B cell (primary cell): ENCODE results near the gene COL5A1. TPM values are rescaled to one million over a fixed set of nuclear protein-coding genes. Genes with fewer than 3 reads are reported as not detected.

ENCODE experiments used
- ATAC-seq: fragments of 200-7000 bp; cut with Tn5 transposase; one replicate; pipeline ENCODE4 v1.10.0; 2021; ENCODE audit warnings: low read depth, mild to moderate bottlenecking, moderate number of reproducible peaks, moderate library complexity
- CTCF ChIA-PET: fragments of 350-600 bp; sonication (Branson Sonifier 250); formaldehyde crosslinking; loops from one replicate; lab custom pipeline; 2021; ENCODE audit warnings: antibody characterized with exemption, inconsistent platforms; lab: Charles Lee
- POLR2A ChIA-PET: fragments of 350-600 bp; sonication (Branson Sonifier 250); formaldehyde crosslinking; loops from one replicate; lab custom pipeline; 2021; ENCODE audit warnings: antibody characterized with exemption; lab: Charles Lee
- DNase-seq: peaks from one replicate; pipeline ENCODE4 v3.0.0; 2013
- H2AFZ ChIP-seq: 2 replicates; pipeline ENCODE4 v1.6.1; 2012; ENCODE audit warnings: mild to moderate bottlenecking, low read depth, low read length; ENCODE audit not compliant: insufficient read depth, poor library complexity, severe bottlenecking
- H3K27ac ChIP-seq, 2 donors: 1 replicate in 1 of 2; 2 replicates in 1 of 2; pipeline ENCODE4 v1.5.1; 2012 to 2013; ENCODE audit warnings: low read length in 2 of 2, mild to moderate bottlenecking in 2 of 2, moderate library complexity in 1 of 2
- H3K27me3 ChIP-seq, 4 experiments: fragments of 200-600 bp in 1 of 4; sonication (generic) in 1 of 4; replicated peaks in 1 of 4; 1 replicate in 2 of 4; 2 replicates in 2 of 4; pipeline versions ENCODE4 v1.6.1 to v1.7.0; 2013 to 2016; ENCODE audit warnings: low read length in 3 of 4, mild to moderate bottlenecking in 2 of 4, mixed read lengths in 1 of 4, moderate library complexity in 1 of 4; ENCODE audit not compliant: insufficient read depth in 4 of 4, control insufficient read depth in 3 of 4; ENCODE audit errors: control extremely low read depth in 1 of 4
- H3K36me3 ChIP-seq, 2 experiments: replicated peaks in 1 of 2; 1 replicate in 1 of 2; 2 replicates in 1 of 2; pipeline versions ENCODE4 v1.6.1 to v1.7.1; 2013; ENCODE audit warnings: low read length in 1 of 2; ENCODE audit not compliant: insufficient read depth in 2 of 2, control insufficient read depth in 1 of 2; ENCODE audit errors: control extremely low read depth in 1 of 2, extremely low read depth in 1 of 2
- H3K4me1 ChIP-seq, 2 donors: fragments of 200-600 bp in 1 of 2; sonication (generic) in 1 of 2; 1 replicate in 1 of 2; 2 replicates in 1 of 2; pipeline versions ENCODE4 v1.5.1 to v1.6.1; 2013 to 2017; ENCODE audit warnings: low read length in 2 of 2; ENCODE audit not compliant: control insufficient read depth in 2 of 2, insufficient read depth in 2 of 2
- H3K4me2 ChIP-seq: replicated peaks from 2 replicates; pipeline ENCODE3; 2012; ENCODE audit warnings: mild to moderate bottlenecking, low read depth, low read length; ENCODE audit not compliant: poor library complexity, severe bottlenecking
- H3K4me3 ChIP-seq, 5 experiments: fragments of 200-600 bp in 1 of 5; sonication (generic) in 1 of 5; 1 replicate in 3 of 5; 2 replicates in 2 of 5; pipeline versions ENCODE4 v1.5.1 to v1.7.0; 2011 to 2016; ENCODE audit warnings: low read length in 4 of 5, mild to moderate bottlenecking in 4 of 5, low read depth in 2 of 5, control low read depth in 1 of 5, moderate library complexity in 1 of 5; ENCODE audit not compliant: insufficient read depth in 1 of 5; ENCODE audit errors: control extremely low read depth in 1 of 5, extremely low read depth in 1 of 5
- H3K79me2 ChIP-seq: fragments of 200-600 bp; sonication (generic); one replicate; pipeline ENCODE4 v1.6.0; 2016; ENCODE audit warnings: low read length; ENCODE audit not compliant: control insufficient read depth, insufficient read depth
- H3K9ac ChIP-seq: fragments of 200-600 bp; sonication (generic); 2 replicates; pipeline ENCODE4 v1.6.1; 2017; ENCODE audit warnings: mild to moderate bottlenecking, low read length, moderate library complexity
- H3K9me3 ChIP-seq, 3 donors: one replicate each; pipeline versions ENCODE4 v1.6.1 to v1.7.1; 2013; ENCODE audit warnings: low read length in 2 of 3; ENCODE audit not compliant: control insufficient read depth in 2 of 3, insufficient read depth in 1 of 3; ENCODE audit errors: control extremely low read depth in 1 of 3
- H4K20me1 ChIP-seq: 2 replicates; pipeline ENCODE4 v1.6.0; 2012; ENCODE audit warnings: mild to moderate bottlenecking, low read length; ENCODE audit not compliant: insufficient read depth, control insufficient read depth, poor library complexity, severe bottlenecking
- H3K27ac Mint-ChIP-seq: one replicate; pipeline ENCODE4 v1.8.0; 2021; ENCODE audit warnings: mixed read lengths
- H3K27me3 Mint-ChIP-seq: one replicate; pipeline ENCODE4 v1.8.0; 2021; ENCODE audit warnings: mixed read lengths
- H3K4me1 Mint-ChIP-seq: one replicate; pipeline ENCODE4 v1.8.0; 2021; ENCODE audit warnings: mixed read lengths
- H3K4me3 Mint-ChIP-seq: one replicate; pipeline ENCODE4 v1.8.0; 2021; ENCODE audit warnings: mixed read lengths
- H3K9me3 Mint-ChIP-seq: one replicate; pipeline ENCODE4 v1.8.0; 2022; ENCODE audit warnings: mixed read lengths; ENCODE audit not compliant: insufficient read depth
- EZH2 ChIP-seq: IDR thresholded peaks from 2 replicates; pipeline ENCODE4 v1.6.1; 2012; ENCODE audit warnings: borderline replicate concordance, low read depth, mild to moderate bottlenecking, moderate library complexity, low read length; ENCODE audit not compliant: insufficient read depth, poor library complexity, severe bottlenecking
- WGBS: methylation state at CpG from one replicate; pipeline ENCODE4 v1.1.5; 2013; ENCODE audit warnings: missing lambda C conversion rate; ENCODE audit not compliant: insufficient coverage; 5-methylcytosine and 5-hydroxymethylcytosine counted together
- intact Hi-C: fragments of 100-400 bp; cut with micrococcal nuclease; formaldehyde crosslinking; loops from one replicate; pipeline ENCODE4 v1.10.0; 2022
- polyA plus RNA-seq: library from polyadenylated mRNA; depleted of rRNA; stranded (reverse); fragments of >200 nt; gene quantifications from 2 replicates; pipeline ENCODE4 v1.2.3, GENCODE V29; 2012
- total RNA-seq, 2 donors: library from RNA; stranded (reverse); fragments of 120-200 nt in 1 of 2; gene quantifications; 1 replicate in 1 of 2; 2 replicates in 1 of 2; pipeline versions ENCODE4 v1.2.3 to v1.2.4, GENCODE V29; 2013 to 2022
- TF ChIP-seq, protein P1 (sequence below): fragments of 200-600 bp; IDR thresholded peaks from one replicate; pipeline ENCODE4 v1.8.0; 2022; ENCODE audit warnings: antibody characterized with exemption, mild to moderate bottlenecking

COL5A1 gene
- total and polyA plus RNA-seq, 2 donors (not counting 1 experiment from before 2014, with no cell fraction given): 0.06 TPM; not detected in 1

DNA sequence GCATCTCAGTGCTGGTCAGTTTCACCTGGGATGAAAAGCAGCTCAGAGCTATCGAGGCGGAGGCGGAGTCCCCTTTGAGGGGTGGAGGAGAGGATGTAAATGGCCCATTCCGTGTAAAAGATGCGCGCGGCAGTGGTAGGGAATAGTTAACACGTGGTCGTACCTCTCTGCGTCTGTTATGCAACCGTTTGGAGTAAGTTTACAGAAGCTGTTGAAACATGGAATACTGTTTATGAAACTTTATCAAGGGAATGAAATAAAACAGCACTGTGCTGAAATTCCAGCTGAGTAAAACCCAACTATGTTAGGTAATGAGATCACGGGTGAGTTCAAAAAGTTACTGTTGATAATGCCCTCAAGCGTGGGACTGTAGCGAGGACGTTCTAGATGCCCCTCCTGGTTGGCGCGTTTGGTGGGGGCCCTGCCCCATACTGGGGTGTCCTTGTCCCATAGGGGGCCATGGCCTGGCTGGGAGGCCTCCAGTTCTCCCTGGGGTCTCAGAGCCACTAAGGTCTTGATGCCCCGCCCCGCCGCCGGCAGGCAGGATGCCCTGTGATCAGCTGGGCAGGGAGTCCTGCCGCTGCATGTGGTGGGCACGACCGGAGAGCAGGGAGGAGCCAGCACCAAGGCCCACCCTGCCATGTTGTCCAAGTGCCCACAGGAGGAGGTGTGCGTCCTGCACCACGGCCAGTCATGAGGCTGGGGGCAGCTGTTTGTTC, 90.9 kb downstream of the COL5A1 start:
- Histone ChIP-seq H3K36me3 (no peaks in the 10 kb centered on the region), H2AFZ (no peak overlapping the region), H3K4me2 (no peak overlapping the region), H3K4me1 (no peaks in the 10 kb centered on the region), H3K9ac (no peak overlapping the region), H3K27me3 (no peaks in the 10 kb centered on the region), H3K4me3 (no peak overlapping the region), H4K20me1 (no peaks in the 10 kb centered on the region), H3K27ac (no peak overlapping the region), H3K9me3 (peaks cover 0 to 21% (median 0%) of the 10 kb centered on the region in 3 donors), H3K79me2 (no peaks in the 10 kb centered on the region)
- 91% methylated on average over 25 of the region's 26 CpGs for WGBS
- ATAC-seq: no peak
- TF ChIP-seq, protein P1, sequence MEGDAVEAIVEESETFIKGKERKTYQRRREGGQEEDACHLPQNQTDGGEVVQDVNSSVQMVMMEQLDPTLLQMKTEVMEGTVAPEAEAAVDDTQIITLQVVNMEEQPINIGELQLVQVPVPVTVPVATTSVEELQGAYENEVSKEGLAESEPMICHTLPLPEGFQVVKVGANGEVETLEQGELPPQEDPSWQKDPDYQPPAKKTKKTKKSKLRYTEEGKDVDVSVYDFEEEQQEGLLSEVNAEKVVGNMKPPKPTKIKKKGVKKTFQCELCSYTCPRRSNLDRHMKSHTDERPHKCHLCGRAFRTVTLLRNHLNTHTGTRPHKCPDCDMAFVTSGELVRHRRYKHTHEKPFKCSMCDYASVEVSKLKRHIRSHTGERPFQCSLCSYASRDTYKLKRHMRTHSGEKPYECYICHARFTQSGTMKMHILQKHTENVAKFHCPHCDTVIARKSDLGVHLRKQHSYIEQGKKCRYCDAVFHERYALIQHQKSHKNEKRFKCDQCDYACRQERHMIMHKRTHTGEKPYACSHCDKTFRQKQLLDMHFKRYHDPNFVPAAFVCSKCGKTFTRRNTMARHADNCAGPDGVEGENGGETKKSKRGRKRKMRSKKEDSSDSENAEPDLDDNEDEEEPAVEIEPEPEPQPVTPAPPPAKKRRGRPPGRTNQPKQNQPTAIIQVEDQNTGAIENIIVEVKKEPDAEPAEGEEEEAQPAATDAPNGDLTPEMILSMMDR: no peak
- no peak for TF ChIP-seq EZH2
- Mint-ChIP-seq H3K27me3 (no peaks in the 10 kb centered on the region), H3K9me3 (peaks cover 3% of the 10 kb centered on the region), H3K4me1 (no peaks in the 10 kb centered on the region), H3K27ac (no peak overlapping the region), H3K4me3 (no peak overlapping the region)
- intact Hi-C loops: no loop called here
- DNase-seq: no peak
- POLR2A ChIA-PET: no interaction called here
- CTCF ChIA-PET: no interaction called here

DNA sequence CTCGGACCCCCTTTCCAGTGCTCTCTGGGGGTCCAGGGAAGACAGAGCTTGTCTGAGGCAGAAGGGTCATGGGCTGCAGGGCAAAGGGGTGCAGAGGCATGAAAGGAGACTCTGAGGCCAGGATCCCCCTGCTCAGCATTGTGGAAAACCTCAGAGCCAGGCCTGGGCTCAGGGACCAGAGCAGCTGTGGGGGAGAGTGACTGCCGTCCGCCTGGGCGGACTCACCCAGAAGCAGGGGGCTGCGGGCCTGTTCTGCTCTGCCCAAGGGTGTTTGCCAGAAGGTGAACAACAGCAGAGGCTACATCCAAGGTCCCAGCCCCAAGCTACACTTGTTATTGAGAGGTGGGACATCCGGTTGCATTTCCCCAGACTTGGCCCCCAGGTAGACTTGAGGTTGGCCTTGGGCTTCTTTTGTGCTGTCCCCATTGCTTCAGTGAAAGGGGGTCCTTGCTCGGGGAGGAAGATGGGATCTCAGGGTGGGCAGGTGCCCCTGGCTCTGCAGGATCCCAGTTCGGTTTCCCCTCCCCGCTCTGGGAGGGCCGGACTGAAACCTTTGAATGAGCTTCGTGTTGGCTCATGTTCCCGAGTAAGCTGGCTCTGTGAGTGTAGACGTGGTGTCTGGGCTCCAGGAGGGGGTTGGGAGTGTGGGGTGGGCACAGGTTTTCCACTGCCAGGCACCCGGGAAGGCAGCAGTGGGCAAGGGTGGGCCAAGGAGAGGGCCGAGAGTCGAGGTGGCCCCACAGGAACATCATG, 92.1 kb downstream of the COL5A1 start:
- 90% methylated on average over 14 of the region's 16 CpGs for WGBS
- TF ChIP-seq, protein P1: no peak
- no peak for TF ChIP-seq EZH2
- peaks cover 3% of the 10 kb centered on the region for H3K9me3 Mint-ChIP-seq
- POLR2A ChIA-PET: no interaction called here
- no peaks in the 10 kb centered on the region for H3K4me1 Mint-ChIP-seq
- H3K27ac Mint-ChIP-seq: no peak overlapping the region
- no peak overlapping the region for H2AFZ ChIP-seq
- CTCF ChIA-PET: no interaction called here
- intact Hi-C loops: no loop called here
- no peaks in the 10 kb centered on the region for H3K27me3 Mint-ChIP-seq
- no peaks in the 10 kb centered on the region for H3K4me1 ChIP-seq
- ATAC-seq: no peak
- no peak overlapping the region for H3K9ac ChIP-seq
- no peaks in the 10 kb centered on the region for H3K36me3 ChIP-seq
- DNase-seq: no peak
- H3K9me3 ChIP-seq: peaks cover 0 to 17% (median 0%) of the 10 kb centered on the region in 3 donors
- H4K20me1 ChIP-seq: no peaks in the 10 kb centered on the region
- H3K4me3 Mint-ChIP-seq: no peak overlapping the region
- H3K27ac ChIP-seq: no peak overlapping the region
- H3K4me3 ChIP-seq: no peak overlapping the region
- H3K79me2 ChIP-seq: no peaks in the 10 kb centered on the region
- no peaks in the 10 kb centered on the region for H3K27me3 ChIP-seq
- no peak overlapping the region for H3K4me2 ChIP-seq
